KOPT-K1 (cell line): ENCODE measurements around the gene MGMT.

Experiments
- H3K27ac ChIP-seq: fragments of 200-600 bp; sonication (generic); 2 replicates; pipeline ENCODE4 v1.5.1; 2016; ENCODE audit warnings: antibody characterized with exemption, mild to moderate bottlenecking, low read depth, low read length; ENCODE audit not compliant: poor library complexity, severe bottlenecking
- H3K36me3 ChIP-seq: fragments of 200-600 bp; sonication (generic); 2 replicates; pipeline ENCODE4 v1.5.1; 2017; ENCODE audit warnings: antibody characterized with exemption, mild to moderate bottlenecking, low read length, moderate library complexity; ENCODE audit not compliant: insufficient read depth
- H3K9me3 ChIP-seq: fragments of 200-600 bp; sonication (generic); 2 replicates; pipeline ENCODE4 v1.5.1; 2017; ENCODE audit warnings: antibody characterized with exemption, low read length, mild to moderate bottlenecking; ENCODE audit not compliant: insufficient read depth, poor library complexity, severe bottlenecking

The MGMT gene

DNA sequence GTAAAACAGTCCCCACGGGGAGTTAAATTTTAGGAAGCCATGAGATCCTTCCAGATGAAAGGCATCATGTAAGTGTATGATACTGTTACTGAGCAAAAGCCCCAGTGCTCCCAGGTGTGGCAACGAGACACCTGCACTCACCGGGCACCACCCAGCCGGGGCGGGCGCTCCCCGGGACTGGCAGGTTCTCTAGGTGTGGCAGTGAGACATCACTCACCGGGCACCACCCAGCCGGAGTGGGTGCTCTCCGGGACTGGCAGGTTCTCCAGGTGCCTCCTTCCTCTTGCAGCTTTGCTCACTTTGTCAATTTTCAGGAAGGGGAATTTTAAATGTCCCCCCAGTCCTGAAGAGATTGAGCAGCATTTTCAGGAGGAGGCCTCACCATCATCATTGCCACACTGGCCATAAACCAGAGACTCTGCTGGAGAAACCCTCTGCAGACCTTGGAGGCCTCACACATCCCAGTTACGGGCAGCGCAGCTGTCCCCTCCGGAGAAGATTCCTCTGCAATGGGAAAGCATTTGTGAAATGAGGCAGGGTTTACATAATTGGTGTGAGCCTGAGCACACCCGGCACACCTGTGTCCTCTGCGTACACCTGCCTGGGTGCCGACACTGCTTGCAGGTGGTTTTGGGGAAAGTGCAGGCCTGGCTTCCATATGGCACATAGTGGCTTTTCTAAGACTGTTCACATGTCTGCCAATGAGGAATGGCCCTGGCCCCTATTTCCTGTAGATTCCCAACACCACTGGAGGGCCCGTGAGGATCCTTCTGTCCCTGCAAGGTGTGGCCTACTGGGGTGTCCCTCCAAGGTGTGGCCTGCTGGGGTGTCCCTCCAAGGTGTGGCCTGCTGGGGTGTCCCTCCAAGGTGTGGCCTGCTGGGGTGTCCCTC is 305.7 kb downstream of the MGMT start:
- Histone ChIP-seq H3K36me3 (no peaks in the 10 kb centered on the region; the same call in 1 of the 2 replicates), H3K27ac (no peak overlapping the region), H3K9me3 (no peaks in the 10 kb centered on the region)

- no peak overlapping the region for H3K27ac ChIP-seq
- H3K36me3 ChIP-seq: no peaks in the 10 kb centered on the region; the same call in 1 of the 2 replicates
- H3K9me3 ChIP-seq: no peaks in the 10 kb centered on the region
Observed at GRCh38 chr10:129773359-129773990, 306.4 kb downstream of the MGMT start.

GRCh38 chr10:129774082-129774735 is 307.2 kb downstream of the MGMT start:
- no peaks in the 10 kb centered on the region for H3K9me3 ChIP-seq
- no peak overlapping the region for H3K27ac ChIP-seq

GRCh38 chr10:129774736-129775401 is 307.8 kb downstream of the MGMT start:
- H3K27ac ChIP-seq: no peak overlapping the region
- H3K9me3 ChIP-seq: no peaks in the 10 kb centered on the region
- H3K36me3 ChIP-seq: no peaks in the 10 kb centered on the region; the same call in 1 of the 2 replicates

More at GRCh38 chr10:129774082-129774735, 307.2 kb downstream of the MGMT start:
- no peaks in the 10 kb centered on the region; the same call in 1 of the 2 replicates for H3K36me3 ChIP-seq

DNA sequence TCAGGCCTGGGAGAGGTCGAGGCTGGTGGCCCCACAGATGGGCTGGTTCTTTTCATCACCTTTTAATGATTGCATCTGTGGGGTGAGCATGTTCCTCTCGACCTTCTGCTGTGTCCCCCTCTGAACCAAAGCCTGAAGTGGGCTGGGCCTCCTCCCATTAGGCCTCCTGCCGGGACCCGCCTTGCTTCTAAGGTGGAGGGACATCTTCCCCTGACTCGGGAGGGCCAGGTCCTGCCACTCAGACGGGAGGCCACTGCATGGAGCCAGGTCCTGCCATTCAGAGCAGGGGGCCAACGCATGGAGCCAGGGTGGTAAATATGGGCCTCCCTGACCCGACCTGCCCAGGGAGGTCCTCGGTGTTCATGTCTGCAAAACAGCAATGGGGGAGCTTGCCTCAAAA is 308.6 kb downstream of the MGMT start:
- Histone ChIP-seq H3K36me3 (no peaks in the 10 kb centered on the region), H3K27ac (no peak overlapping the region), H3K9me3 (no peaks in the 10 kb centered on the region)

- Histone ChIP-seq H3K9me3 (no peaks in the 10 kb centered on the region), H3K27ac (no peak overlapping the region), H3K36me3 (no peaks in the 10 kb centered on the region)
Observed at GRCh38 chr10:129777687-129778086, 310.6 kb downstream of the MGMT start.

GRCh38 chr10:129778571-129778970 is 311.5 kb downstream of the MGMT start:
- Histone ChIP-seq H3K27ac (no peak overlapping the region), H3K9me3 (no peaks in the 10 kb centered on the region), H3K36me3 (no peaks in the 10 kb centered on the region)

DNA sequence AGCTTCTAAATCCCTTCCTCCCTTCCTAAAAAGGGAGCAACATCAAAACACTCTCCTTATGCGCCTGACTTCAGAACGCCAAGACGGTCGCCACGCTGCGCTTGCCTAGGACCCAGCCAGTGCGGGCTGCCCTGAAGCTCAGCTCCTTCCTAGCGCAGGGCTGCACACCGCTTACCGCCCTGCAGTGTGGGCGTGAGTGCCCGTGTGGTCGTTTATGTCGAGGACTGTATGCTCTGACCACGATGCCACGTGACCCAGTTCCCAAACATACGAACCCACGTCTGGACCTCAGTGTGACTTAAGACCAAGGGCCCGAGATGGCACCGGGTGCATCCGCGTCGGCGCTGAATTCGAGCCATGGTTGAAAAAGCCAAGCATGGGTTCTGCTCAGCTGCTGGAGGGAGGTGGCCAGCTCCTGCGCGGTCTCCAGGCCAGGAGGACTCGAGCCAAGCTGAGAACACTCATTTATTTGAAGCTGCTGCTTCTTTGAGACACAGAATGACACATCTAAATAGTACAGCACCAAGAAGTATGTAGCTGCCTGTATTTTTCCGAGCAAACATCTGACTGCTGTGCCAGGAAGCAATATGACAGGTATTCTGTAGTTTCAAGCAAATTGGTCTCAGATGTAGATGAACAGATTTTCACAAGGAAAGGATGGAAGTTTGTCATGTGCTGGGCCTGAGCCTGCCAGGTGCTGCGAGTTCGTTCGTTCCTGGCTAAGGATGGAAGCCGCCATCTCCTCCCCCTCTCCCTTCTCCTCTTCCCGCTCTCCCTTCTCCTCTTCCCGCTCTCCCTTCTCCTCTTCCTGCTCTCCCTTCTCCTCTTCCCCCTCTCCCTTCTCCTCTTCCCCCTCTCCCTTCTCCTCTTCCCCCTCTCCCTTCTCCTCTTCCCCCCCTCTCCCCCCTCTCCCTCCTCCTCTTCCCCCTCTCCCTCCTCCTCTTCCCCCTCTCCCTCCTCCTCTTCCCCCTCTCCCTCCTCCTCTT is 312.4 kb downstream of the MGMT start:
- no peaks in the 10 kb centered on the region for H3K36me3 ChIP-seq
- H3K9me3 ChIP-seq: no peaks in the 10 kb centered on the region
- no peak overlapping the region for H3K27ac ChIP-seq

DNA sequence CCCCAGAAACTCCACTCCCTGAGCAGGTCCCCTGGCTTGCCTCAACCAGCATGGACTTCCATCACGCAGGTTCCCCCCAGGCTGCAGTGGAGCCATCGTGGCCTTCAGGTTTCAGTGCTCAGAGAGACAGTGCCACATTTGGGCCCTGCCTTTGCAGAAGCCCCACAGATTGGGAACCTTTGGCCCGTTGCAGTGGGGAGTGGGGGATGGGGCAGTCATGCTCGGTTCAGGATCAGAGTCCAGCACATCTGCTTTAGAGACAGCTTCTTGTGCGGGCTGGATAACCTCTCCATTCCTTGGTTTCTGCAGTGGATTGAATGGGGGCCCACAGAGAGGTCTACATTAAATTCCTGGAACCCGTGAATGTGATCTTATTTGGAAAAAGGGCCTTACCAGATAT is 313.2 kb downstream of the MGMT start:
- Histone ChIP-seq H3K27ac (no peak overlapping the region), H3K36me3 (no peaks in the 10 kb centered on the region), H3K9me3 (no peaks in the 10 kb centered on the region)

DNA sequence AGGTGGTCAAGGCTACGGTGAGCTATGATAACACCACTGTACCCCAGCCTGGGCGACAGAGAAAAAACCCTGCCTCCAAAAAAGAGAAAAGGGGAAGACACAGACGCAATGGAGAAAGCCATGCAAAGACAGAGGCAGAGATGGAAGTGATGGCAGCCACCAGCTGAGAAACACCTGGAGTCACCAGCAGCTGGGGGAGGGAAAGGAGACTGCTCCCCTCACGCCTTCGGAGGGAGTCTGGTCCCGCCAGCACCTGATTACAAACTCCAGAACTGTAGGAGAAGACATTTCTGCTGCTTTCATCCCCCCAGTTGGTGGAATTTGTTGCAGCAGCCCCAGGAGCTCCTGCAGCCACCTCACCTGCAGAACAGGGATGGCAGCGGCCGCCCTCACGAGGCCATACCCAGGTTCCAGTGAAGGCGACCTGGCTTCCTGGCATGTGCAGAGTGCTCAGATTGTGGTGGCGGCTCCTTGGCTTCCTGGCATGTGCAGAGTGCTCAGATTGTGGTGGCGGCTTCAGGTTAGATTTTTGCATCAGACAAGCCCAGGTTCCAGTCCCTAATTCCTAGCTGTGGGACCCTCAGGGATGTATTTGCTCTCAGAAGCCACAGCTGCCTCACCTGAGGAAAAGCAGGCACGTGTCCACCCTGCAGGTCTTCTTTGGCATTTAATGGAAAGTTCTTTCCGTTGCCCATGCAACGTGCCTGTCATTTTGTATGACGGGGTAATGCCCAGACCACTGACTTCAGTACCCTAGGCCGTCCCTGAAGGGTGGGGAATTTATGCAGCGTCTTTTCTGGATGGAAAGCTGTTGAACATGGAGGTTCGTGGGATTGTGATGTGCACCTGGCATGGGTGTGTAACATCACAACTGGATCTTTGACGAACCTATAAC is 314.1 kb downstream of the MGMT start:
- H3K9me3 ChIP-seq: no peaks in the 10 kb centered on the region
- no peaks in the 10 kb centered on the region for H3K36me3 ChIP-seq
- H3K27ac ChIP-seq: no peak overlapping the region

- Histone ChIP-seq H3K9me3 (no peaks in the 10 kb centered on the region), H3K27ac (no peak overlapping the region), H3K36me3 (no peaks in the 10 kb centered on the region)
Observed at GRCh38 chr10:129784291-129784690, 317.2 kb downstream of the MGMT start.

GRCh38 chr10:129784891-129785290 is 317.9 kb downstream of the MGMT start:
- H3K36me3 ChIP-seq: no peaks in the 10 kb centered on the region
- H3K27ac ChIP-seq: no peak overlapping the region
- H3K9me3 ChIP-seq: no peaks in the 10 kb centered on the region

DNA sequence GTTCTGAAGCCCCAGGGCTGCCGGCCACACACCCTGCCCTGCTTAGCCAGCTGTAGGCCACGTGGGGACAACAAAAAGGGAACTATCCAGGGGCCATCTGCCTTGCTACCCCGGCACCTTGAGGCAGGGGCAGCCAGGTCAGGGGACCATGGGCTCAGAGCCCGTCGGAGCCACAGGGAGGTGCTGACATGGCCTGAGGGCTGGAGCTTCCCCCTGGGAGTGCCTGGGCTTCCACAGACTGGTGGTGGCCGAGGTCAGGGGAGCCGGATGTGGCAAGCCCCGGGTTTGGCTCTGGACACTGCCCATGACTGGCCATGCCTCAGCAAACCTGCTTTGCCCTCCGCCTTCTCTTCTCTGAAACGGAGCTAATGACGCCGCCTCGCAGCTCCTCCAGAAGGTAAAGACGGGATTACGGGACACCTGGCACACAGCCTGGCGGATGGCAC is 318.5 kb downstream of the MGMT start:
- Histone ChIP-seq H3K36me3 (no peaks in the 10 kb centered on the region), H3K9me3 (no peaks in the 10 kb centered on the region), H3K27ac (no peak overlapping the region)
